GM18499 (cell line): Measurements from ENCODE around the gene YTHDC2.

Source experiments
- ATAC-seq: cut with Tn5 transposase; IDR thresholded peaks from one replicate; pipeline ENCODE4 v1.9.1; 2021; ENCODE audit warnings: moderate number of reproducible peaks; ENCODE audit not compliant: insufficient read depth, unreplicated experiment

The YTHDC2 gene

DNA sequence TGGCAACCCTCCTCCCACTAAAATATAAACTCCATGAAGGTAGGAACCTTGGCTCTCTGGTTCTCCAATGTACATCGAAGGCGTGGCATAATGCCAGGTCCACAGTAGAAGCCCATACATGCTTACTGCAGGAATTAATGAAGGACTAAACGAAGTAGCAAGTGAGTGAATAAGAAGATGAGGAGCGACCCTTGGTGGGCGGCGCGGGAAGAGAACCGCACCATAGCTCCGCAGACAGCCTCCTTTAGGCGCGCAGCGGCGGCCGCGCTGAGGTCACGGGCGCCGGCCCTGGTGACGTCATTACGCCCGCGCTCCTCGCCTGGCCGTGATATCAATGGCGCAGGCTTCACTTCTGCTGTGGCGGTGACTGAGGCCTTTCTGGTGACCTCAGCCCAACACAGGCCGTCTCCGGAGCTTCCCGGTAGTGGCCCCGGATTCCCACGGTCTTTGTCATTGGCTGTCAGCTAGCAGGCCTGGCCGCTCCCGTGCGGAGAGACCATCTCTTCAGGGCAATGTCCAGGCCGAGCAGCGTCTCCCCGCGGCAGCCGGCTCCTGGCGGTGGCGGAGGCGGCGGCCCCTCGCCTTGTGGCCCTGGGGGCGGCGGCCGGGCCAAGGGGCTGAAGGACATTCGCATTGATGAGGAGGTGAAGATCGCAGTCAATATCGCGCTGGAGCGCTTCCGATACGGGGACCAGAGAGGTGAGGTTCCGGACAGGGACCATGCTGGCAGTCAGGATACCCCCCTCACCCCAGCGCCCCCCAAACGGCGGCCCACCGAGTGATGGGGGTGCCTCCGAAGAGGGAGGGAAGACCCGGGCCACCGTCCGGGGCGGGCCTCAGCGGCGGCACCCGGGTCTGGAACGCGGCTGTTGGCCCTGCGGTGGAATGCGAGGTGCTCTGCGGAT lies at the start of gene YTHDC2:
TSS of gene YTHDC2 (plus strand) at position 311 of the 905 bp plus-strand sequence. CDS start at position 513, 202 bp downstream.
- ATAC-seq = peak; percentile 93

DNA sequence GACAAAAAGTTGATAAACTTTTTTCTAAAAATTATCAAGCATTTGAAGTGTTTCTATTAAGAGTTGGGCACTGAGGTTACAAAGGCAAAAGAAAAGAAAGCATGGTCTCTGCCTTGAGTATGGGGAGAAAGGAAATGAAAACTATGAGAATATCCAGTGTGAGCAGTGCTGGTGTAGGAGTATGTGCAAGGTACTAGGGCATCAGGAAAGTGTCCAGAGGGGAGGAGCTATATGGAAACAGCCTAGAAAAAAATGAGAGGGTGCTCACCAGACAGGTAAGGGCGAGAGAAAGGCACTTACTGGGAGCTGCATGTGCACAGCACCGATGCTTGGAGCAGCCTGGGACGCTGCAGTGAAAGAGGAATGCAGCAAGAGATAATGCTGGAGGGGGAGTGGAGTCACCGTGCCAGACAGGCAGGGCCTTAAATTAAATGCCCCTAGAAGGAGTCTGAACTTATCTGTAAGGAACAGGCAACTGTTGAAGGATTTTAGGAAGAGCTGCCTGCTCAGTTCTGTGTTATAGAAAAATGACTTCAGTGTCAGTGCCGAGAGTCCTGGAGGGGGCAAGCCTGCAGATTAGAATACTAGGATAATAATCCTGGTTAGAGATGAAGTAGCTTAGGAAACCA lies 39.3 kb upstream of the YTHDC2 start:
- no peak for ATAC-seq

DNA sequence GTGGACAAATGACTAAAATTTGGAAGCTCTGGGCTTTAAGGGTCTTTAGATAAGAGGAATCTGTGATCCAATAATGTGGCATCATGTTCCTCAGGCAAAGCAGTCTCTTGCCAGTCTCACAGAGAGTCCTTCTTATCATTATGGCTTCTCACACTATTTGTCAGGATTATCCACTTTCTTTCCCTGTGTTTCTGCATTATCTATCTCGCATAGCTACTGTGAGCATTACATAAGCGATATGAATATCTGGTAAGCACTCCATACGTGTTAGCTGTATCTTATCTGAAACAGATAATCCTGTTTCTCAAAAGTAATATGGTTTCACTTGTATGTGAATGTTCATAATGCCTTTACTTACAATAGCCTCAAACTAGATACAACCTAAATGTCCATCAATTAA lies 34.8 kb upstream of the YTHDC2 start:
- no peak for ATAC-seq

DNA sequence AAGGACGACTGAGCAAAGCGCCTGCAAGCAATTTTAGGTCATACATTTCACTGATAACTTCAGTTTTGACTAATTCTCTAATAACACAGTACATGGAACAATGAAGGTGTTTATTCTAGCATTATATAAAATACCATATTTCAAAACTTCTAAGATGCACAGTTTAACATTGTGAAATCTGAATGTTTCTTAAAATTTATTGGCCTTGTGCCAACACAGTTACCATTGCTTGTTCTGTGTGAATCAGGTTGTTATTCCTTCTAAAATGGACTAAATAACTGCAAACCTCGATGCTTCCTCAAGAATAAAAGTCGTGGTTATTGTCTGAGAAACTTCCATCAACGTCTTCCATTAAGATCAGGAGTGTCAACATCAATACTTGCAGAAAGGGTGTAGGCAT lies 33.3 kb upstream of the YTHDC2 start:
- ATAC-seq = no peak

DNA sequence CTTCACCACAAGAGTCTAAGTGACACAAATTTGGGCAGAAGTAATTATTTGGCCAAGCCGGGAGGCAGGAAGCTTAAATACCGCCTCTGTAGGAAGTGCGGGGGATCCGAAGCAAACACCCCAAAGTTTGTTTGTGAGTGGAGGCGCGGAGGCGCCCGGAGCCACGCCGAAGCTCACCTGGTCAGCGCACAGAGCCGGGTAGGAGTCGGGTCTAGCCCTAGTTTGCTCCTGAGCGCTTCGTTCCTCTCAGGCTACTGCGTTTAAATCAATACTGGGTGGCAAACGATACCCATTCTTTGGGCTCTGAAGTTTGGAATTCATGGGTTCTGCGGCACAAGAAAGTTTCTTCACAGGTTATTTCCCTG lies 26.1 kb upstream of the YTHDC2 start:
- no peak for ATAC-seq

DNA sequence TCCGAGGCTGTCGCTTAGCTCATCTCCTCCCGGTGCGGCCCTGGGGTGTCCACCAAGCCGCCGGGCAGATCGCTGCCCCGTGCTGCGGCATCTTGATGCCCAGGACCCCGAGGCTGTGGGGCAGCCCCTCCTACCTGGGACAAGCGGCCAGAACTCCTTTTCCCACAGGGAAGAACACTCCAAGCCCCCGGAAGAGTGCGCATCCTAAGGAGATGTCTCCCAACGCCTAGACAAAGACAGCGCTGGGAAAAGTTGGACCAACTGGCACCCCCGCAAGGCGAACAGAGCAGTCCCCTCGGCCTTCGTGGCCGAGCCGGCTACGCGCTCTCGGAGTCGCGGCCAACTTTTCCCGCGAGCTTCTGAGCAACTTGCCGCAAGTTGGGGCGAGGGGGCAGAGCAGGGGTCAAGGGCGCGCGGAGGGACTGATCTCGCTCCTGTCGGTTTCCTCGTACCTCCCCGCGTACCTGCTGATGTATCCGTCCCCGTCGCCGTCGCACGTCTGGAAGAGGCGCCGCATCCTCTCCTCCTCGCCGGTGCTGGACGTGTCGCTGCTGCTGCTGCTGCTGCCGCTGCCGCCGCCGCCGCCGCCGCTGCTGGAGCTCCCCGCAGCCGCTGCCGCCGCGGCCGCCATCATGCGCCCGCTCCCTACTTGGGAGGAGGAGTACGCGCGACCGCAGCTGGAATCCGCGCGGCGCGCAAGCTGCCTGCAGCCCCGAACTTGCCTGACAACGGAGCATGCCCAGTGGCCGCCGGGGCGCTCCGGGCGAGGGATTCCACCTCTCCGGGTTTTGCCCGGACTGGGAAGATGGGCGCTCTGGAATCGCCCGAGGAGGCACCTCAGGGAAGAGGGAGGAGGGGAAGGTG lies 25.5 kb upstream of the YTHDC2 start, which contains the start of gene MCC:
TSS of gene MCC (minus strand) at position 673 of the 864 bp plus-strand sequence.
- ATAC-seq = no peak

DNA sequence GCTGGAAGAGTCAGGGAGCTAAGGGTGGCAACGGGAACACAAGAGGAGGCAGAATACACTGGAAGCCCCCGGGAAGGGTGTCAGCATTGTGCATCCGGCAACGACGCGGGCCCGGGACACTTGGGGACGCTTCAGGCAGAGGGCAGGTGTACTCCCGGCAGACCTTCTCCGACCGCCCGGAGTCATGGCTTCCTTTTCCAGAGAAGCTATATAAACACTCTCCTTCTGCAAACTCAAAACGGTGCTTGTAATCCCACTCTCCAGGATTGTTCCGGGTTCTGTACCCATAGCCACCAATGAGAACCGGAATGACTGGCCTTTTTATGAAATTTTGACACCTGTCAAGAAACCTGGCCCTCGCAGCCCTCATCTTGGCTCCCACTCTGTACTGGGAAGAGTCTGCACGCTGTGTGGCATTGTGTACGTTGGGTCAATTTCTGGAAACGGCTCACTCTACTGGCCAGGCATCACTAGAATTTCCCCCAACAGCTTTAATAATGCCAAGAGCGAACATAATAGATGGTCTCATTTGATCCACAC lies 24.8 kb upstream of the YTHDC2 start:
- ATAC-seq = no peak

DNA sequence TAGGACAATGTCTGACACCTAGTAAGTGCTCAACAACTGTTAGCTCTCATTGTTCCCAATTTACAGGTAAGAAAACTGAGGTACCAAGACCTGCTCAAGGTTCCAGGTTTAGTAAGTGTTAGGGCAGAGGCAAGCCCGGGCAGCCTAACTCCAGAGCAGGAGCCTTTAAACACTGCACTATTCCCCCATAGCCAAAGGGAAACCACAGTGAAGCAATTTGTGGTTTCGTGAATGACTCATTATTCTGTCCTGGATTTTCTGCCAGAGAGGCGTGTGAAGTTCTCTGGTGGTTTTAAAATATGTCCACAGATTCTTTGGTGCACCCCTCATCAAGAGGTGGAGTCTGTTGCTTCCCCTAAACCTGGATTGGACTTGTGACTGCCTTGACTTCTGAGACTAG lies 24.2 kb upstream of the YTHDC2 start:
- ATAC-seq = peak; percentile 43

DNA sequence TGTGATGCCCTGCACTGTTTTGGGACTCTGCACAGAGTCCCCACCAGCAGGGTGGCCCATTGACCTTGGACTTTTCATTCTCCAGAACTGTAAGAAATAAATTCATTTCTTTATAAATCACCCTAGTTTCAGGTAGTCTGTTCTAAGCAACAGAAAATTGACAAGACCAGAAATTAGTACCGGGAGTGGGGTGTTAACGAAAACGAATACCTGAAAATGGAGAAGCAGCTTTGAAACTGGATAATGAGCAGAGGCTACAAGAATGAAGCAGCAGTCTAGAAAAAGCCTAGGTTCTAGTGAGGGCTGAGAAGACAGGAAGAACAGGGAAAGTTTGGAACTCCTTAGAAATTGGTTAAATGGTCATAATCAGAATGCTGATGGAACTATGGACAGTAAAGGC lies 23.2 kb upstream of the YTHDC2 start:
- no peak for ATAC-seq

DNA sequence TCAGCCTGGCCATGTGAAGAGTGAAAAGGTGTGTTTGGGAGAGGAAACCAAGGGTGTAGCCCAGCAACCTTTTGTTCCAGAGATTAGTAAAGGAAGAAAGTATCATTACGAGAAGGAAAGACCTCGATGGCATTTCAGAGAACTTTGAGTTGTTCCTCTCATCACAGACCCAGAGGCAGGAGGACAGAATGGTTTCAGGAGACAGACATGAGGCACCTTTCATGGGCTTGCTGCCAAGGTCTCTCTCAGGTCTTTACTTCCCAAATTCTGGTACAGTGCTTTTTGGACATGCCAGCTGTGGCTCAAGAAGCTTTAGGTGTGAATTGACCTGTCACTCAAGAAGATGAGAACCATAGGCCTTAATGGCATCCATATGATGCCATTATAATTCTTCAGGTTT lies 22.5 kb upstream of the YTHDC2 start:
- ATAC-seq = no peak

DNA sequence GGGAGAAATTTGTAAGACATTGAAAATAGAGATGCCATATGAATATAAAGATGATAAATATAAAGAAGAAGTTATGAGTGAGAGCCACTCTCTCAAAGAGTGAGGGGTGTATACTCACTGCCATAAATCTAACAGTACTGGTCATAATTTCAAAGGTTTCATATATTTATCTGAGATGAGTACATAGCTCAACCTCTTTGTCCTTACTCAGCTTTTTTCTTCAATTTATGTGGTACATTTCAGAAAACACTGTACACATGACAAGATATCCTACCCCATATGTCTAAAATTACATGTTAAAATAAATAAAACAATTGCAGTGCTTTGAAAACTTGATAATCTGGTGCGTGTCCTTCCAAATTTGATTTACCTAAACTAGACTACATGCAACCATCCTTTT lies 20.0 kb upstream of the YTHDC2 start:
- ATAC-seq = no peak

DNA sequence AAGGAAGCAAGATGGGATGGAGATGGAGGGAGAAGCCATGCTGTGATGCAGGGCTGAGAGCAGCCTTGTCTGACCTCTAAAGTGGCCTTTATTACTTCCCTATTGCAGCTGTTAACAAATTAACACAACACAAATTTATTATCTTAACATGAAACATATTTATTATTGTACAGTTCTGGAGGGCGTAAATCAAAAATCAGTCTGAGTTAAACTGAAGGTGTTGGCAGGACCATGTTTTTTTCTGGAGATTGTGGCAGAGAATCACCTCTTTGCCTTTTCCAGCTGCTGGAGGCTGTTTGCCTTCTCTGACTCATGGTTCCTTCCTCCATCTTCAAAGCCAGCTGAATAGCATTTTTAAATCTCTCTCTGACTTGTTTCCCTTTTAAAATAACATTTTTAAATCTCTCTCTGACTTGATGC lies 18.1 kb upstream of the YTHDC2 start:
- no peak for ATAC-seq

DNA sequence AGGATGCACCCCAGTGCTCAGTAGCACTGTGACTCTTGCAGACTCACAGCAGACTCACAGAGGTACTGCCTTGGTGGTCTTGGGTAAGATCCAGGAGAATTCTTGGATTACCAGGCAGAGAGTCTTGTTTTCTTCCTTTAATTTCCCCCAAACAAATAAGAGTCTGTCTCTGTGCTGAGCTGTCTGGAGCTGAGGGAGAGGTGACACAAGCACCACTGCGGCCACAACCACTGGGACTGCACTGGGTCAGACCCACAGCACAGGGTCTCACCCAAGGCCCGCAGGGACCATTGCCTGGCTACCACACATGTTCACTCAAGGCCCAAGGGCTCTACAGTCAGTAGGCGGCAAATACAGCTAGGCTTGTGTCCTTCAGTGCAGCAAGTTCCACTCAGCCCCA lies 11.4 kb upstream of the YTHDC2 start:
- no peak for ATAC-seq

DNA sequence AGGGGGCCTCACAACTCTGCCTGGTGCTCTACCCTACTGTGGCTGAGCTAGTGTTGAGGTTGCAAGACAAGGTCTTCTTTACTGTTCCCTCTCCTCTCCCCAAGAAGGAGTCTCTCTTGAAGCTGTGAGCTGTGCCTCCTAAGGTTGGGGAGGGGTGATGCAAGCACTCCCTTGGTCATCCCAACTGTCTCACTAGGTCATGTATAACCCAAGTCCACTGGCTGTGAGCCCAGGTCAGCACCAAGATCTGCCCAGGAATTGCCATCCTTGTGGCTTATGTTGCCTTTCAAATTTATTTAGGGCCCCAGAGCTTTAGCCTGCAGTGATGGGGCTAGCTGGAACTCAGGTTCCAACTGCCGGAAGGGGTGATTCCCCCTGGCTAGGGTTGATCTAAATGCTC lies 10.3 kb upstream of the YTHDC2 start:
- no peak for ATAC-seq

DNA sequence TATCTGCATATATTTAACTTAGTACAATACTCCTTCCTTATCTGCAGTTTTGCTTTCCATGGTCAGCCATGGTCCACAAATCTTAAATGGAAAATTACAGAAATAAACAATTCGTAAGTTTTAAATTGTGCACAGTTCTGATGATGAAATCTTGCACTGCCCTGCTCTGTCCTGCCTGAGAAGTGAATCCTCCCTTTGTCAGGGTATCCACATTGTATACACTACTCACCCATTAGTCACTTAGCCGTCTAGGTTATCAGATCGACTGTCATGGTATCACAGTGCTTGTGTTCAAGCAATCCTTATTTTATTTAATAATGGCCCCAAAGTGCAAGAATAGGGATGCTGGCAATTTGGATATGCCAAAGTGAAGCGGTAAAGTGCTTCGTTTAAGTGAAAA lies 8.3 kb upstream of the YTHDC2 start:
- ATAC-seq = no peak

DNA sequence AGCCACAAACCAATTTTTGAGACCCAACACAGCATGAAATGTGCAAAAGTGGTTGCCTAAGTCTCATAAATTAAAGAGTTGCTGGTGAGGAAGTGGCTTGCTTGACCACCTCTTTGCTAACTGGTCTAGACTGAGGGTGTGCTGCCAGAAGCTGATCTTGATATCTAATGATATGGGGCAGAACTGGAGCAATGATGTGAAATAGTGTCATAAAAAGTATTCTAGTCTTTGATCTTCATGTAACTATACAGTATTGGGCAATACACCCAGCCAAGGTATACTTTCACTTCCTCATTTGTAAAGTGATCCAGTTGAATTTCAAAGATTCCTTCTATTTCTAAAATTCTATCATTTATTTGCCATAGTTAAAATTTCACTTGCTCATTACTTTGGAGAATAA lies 5.9 kb upstream of the YTHDC2 start:
- no peak for ATAC-seq

DNA sequence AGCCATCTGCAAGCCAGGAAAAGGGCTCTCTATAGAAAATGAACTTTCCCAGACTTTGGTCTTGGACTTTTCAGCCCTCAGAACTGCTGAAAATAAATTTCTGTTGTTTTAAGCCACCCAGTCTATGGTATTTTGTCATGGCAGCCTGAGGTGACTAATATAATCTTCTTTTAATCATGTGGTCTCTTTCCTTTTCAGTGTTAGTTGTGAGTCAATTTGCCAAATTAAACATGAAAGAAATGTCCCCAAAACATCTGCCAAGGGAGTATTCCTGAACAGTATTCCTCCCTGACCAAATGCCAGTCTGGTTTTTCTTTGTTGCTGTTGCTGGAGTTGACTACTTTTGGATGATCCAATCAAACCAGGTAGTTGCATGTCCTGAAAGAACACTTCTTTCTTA lies 4.7 kb upstream of the YTHDC2 start:
- no peak for ATAC-seq

DNA sequence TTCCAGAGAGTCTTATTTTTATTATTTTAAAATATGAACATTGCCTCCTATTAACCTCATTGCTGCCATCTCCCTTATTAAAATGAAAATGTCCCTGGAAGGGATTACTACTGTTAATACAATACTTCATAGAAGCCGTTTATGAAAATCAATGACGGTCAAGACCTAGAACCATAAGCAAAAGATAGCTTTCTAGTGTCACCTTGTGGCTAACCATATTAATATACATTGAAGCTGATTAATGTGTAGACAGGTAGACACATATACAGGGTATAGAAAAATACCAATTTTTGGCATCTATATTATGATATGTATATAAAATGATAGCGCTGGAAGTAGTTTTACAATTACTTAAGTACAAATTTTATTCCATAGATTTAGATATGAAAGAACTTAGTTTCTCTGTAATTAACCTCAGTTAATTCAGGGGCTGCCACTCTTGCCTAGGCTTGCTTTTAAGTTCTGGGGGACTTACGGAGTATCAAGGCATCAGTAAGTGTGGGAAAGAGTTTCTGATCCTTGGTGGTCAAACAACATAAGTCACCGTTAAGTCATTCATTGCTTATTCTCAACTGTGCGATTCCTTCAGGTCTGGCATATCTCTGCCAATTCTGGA lies 2.5 kb upstream of the YTHDC2 start:
- no peak for ATAC-seq

DNA sequence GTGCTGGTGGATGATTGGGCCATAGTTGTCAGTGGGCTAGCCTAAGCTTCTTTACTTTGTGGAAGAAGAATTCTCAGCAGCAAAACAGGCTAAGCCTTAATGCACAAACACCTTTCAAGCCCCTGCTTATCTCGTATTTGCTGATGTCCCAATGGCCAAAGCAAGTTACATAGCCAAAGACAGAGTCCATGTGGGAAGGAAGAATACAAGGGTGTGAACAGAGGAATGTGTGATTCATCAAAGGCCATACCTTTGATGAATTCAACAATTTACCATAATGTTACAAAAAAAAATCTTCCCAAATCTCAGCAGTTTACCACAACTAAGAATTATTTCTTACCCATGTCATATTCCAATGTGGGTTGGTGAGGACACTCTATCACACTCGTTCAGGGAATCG lies 1.2 kb upstream of the YTHDC2 start:
- no peak for ATAC-seq

DNA sequence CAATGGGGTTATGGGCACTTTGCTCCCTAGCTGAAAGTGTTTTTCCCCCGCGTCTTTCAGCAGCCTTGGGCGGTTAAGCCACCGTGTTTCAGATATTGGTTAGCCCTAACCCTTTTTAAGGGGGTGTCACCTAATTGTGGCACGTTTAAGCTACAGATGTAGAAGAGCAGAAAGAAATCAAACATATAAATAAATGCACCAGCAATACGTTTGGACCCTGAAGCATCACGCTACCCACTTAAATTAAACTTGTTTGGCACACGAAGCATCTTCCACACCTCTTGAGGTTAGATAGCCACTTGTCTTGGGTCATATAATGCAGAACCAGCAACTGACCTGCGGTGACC lies 768 bp downstream of the YTHDC2 start:
- no peak for ATAC-seq
